Fibroblast of the conjunctiva (primary cell): ENCODE measurements around the gene AHDC1.
"Not testable (repeated sequence)": the region's sequence is repeated elsewhere in the genome, so short reads cannot be mapped to it uniquely, and the experiment has no call there.

Source experiments
- DNase-seq: peaks from one replicate; pipeline ENCODE4 v3.0.0-alpha.2; 2010; ENCODE audit warnings: low read depth

The AHDC1 gene

DNA sequence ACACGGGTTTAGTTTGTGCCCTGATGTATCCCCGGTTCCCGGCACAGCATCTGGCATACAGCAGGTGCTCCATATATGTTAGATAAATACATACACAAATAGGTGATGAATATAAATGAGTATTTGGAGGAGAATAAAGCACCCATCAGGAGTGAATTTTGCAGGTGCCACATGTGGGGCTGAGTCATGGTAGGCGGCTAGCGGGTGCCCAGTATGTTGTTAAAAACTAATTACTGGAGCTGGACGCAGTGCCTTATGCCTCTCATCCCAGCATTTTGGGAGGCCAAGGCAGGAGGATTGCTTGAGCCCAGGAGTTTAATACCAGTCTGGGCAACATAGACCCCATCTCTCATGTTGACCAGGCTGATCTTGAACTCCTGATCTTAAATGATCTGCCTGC is 97.2 kb downstream of the AHDC1 start:
- DNase-seq: no peak

DNA sequence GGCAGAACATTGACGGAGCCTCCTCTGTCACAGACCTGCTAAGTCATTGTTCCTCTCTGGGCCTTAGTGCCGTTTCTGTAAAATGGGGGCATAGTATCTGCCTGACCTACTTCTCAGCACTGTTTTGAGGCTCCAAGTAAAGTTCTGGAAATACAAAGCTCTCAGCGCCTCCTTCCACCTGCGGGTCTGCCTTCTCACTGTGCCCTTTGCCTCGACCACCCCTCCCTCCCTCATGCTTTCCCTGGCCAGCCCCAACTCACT is 98.6 kb downstream of the AHDC1 start:
- no peak for DNase-seq

DNA sequence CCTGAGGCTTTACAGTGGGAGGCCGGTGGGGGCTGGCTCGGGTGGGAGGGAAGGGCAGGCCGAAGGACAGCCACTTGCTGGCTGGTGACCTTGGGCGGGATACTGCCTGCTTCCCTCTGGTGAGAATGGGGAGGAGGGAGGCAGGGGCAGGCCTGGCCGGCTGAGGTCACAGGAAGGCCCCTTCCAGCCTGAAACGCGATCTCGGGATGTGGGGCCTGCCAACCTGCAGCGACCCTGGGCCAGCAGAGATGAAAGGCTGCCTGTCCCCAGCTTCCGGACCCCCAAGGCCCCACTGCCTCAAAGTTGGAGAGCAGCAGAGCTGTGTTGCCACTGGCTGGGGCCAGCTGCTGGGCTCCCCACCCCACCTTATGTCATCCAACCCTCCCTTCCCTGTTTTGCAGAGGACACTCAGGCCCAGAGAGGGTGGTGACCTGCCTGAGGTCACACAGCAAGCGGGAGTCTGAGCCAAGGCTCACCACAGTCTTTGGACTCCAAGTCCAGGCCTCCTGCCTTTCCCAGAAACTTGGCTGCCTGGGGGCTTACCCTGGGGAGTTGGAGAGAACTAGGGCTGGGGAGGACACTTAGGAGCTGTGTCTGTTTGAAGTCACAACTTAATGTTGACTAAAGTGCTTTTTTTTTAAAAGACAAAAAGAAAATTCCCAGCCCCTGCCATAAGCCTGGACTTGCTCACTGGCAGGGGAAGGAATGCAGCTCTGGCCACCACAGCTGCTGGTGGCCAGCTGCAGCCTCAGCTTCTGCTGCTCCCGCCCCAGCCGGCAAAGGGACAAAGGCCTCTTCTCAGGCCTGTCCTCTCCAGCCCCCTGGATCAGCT is 99.1 kb downstream of the AHDC1 start:
- DNase-seq: no peak

DNA sequence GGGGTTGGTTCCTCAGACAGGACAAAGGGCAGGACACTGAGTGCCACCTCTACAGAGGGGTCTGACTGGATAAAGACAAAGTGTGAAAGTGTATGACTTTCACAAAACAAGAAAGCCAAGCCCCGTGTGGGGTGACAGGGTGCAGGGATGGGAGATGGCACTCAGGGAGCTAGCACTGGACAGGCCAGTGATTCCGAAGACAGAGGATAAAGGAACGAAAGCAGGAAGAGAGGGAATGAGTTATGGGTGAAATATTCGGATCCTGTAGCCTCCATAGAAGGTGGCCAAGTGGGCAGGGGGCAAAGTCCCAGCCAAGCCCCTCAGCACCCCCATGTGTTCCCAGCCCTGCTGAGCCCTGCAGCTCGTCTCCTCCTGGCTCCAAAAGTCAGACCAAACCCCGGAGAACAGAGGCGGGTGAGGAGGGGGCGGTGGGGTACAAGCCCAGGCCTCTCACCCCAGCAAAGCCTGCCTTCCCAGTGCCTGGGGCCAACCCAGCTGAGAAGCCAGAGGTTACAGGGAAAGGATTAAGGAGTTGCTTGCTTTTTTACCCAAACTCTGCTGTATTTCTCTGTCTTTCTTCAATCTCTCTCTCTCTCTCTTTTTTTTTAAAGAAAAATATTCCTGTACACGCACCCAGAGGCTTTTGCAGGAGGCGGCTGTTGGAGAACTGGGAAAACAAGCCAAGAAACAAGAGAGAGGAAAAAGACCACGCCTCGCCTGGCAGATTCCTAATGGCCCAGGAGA is 99.9 kb downstream of the AHDC1 start:
- DNase-seq: peak; percentile 61

DNA sequence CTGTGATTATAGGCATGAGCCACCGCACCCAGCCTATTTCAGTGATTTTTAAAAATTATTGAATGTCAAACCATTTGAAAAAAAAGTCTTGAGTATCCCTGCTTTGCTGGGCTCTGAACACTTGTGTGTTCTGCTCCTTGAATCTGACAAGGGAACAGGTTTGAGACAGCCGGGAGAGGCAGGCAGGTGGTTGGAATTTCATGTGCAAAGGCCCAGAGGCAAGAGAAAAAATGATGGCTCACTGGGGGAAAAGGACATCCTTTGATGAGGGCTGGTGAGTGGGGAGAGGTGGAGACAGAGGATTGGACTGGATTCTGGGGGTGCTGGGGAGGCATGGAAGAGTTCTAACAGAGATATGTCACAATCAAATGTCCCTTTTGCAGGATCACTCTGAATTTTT is 100.9 kb downstream of the AHDC1 start:
- DNase-seq: no peak

DNA sequence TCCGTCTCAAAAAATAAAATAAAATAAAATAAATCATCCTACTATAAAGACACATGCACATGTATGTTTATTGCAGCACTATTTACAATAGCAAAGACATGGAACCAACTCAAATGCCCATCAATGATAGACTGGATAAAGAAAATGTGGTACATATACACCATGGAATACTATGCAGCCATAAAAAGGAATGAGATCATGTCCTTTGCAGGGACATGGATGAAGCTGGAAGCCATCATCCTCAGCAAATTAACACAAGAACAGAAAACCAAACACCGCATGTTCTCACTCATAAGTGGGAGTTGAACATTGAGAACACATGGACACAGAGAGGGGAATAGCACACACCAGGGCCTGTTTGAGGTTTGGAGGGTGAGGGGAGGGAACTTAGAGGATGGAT is 102.8 kb downstream of the AHDC1 start:
- DNase-seq: not testable (repeated sequence)

DNA sequence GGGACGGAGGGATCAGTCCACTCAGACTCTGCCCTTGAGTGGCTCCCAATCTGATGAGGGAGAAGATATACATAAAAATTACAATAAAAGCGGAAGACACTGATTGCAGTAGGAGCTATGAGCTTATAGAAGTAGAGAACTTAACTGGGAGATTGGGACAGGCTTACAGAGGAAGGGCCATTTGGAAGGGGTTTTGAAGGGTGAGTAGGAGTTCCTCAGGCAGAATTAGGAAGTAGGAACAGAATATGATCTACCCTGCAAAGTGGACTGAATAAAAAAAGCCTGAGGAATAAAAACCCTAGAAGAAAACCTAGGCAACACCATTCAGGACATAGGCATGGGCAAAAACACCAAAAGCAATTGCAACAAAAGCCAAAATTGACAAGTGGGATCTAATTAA is 104.8 kb downstream of the AHDC1 start:
- no peak for DNase-seq

DNA sequence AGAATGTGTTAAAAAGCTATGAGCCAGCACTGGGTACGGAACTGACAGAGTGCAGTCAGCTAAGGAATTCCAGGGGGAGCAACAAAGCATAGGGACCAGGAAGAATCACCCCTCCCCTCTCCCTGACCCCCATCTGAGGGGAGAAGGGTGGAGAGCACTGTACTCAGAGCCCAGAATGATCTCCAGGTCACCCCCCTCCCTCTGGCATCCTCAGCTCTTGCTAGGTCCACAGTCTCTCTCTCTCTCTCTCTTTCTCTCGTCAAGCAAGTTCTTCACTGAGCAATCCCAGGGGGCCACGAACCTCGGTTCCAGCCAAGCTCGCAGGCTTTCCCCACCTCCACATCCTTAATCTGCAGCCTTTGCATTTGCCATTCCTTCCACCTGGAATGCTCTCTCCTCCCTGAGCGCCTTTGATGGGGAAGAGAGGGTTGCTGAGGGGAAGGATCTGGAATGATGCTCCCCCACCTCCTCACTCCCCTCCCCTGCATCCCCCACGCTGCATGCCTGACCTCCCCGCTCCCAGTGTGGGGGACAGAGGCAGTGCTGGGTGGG is 107.3 kb downstream of the AHDC1 start:
- DNase-seq: no peak

DNA sequence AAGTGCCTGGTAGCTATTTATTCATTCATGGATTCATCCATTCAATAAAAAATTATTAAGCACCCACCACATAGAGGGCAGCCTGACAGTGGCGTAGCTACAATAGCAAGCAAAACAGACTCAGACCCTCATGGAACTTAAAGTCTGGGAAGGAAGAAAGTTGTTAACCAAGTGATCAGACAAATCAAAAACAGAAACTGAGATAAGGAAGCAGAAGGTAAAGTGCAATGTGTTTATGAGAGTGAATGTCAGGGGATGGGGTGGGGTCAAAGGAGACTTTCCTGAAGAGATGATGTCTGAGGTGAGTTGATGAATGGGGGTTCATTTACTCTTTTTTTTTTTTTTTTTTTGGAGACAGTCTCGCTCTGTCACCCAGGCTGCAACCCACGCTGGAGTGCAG is 111.1 kb downstream of the AHDC1 start:
- no peak for DNase-seq

DNA sequence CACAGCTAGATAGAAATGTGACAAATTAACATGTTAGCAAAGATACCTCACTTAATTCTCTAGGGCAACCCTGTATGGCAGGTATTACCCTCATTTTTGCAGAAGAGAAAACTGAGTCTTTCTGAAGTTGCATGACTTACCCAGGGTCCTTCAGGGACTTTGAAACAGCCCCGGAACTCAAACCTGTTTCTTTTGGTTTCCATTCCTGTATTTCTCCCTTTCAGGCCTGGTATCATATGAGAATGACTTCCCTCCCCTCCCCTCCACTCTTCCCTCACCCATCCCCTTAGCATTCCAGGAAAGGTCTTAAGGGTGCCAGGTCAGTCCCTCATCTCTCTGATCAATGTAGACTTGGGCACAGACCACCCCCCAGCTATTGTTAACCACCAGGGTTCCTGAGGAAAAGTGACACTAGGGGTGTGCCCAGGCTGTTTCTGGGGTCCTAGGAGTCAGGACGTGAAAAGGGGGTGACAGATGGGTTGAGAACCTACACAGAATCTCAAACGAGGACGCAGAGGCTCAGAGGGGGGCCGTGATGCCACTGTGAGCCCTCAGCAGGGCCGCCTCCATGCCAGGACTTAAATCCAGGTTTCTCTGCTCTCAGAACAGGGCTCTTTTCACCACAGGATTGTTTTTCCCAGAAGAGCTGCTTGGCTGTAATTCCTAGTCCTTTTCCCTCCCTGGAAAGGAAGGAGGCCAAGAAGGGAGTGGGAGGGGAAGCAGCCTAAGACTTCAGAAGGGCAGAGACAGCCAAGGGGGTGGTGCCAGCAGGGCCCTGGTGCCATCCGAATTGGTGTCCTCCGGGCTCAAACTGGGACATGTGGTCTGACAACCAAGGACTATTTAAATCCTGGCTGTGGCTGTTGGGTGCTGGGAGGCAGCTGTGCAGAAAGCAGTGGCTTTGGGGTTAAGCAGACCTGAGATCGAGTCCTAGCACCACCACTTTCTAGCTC is 111.9 kb downstream of the AHDC1 start:
- no peak for DNase-seq

DNA sequence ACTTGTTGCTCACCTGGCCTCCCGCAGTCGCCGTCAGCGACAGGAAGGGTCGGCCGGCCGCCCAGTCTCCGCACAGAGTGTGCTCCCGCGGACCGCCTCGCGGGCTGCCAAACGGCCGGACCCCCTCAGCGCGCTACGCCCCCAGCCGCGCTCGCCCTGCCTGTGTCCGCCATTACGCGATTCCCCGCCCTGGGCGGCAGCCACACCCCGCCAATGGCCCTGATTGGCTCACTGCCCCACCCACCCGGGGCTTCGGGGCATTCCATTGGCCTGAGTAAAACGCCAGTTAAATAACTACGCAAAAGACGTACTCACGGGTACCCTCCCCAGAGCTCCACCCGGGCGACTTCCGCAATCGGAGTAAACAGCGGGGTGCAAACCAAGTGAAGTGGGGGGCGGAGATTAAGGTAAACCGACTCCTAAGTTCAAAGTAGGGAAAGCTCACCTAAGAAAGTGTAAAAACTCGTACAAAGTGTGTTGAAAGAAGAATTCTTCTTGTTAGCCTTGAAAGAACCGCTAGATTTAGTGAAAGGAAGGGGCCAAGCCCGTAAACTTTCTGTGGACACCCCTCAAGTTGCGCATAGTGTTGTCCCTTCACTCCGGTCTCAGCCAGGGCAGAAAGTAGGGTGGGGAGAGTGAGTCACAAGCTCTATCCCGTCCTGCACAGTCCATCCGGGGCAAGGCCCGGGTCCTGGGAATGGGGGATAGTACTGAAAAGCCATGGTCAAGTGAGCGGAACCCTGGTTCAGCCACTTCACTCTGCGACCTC is 113.8 kb downstream of the AHDC1 start, which contains the start of gene WASF2:
Gene WASF2, minus strand, starts transcription at position 195 of the 769 bp plus-strand sequence. CDS start 61,277 bp downstream, outside the sequence.
- peak; percentile 93 for DNase-seq

DNA sequence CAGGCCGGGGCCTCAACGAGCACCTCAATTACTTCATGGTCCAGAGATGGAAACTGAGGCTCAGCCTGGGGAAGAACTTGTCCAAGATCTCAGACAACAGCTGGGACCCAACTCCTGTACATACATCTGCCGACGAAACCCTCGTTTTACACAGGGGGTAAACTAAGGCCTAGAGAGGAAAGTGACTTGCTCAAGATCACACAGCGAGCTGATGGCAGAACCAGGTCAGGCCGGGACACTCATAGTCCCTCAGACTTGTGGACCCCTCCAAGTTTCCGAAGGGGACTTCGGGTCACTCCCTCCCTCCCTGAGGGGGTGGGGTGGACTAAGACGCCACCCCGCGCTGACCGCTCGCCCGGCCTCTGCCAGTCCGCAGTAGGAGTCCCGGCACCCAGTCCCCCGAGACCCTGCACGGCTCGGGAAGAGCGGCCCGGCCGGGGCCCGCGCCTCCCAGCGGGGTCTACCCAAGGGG is 114.4 kb downstream of the AHDC1 start:
- DNase-seq: no peak

DNA sequence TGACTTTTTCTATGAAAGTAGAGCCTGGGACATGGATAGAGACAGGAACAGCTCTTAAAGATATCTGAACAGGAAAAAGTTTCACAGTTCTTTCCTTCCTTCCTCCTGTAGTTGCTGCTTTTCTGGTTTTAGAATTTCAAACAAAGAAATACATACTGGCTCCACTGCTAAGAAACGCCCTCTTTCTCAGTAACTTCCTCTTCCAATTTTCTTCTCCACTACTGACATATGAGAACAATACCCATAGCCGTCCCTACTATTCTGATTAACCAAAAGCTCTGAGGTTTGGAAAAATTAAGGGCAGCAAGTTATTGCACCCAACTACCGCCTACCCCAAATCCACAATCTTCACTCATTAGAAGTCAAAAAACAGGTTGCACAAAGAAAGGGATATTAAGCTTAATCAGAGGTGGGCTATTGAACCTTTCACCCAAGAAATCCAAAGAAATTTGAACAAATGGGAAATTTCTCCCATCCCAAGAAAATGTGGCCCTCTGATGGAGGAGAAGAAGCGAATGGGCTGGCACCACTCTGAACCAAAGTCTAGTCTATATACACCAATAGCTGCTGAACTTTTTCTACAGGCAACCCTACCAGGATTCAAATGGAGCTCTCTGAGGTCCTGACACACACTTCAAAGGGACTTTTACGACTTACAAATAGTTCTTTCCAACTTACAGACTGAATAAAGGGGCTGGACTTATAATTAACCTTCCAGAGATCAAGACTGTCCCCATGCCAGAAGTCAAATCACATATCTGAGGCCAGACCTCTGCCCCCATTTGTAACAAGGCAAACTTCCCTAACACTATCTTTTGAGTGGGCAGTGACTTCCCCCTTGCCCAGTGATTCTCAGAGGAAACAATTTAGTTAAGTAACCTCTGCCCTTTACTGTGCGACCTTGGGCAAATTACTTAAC is 115.7 kb downstream of the AHDC1 start:
- no peak for DNase-seq

DNA sequence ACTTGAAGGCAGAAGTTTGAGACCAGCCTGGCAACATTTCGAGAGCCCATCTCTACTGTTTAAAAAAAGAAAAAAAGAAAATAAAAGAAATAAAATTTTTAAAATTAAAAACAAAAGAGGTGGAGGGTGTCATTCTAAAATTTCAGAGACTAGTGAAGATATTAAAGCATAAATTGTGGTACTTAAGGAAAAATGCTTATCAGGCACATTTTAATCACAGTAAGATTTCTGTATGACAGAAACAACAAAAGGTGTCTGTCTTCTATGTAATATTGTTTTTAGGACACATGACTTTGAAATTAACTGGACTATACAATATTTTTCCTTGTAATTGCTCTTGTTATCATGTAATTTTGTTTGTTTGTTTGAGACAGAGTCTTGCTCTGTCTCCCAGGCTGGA is 118.6 kb downstream of the AHDC1 start:
- DNase-seq: no peak
